Natural killer cell (primary cell): ENCODE data around the gene CLDND1. TPM values are rescaled to one million over a fixed set of nuclear protein-coding genes. Genes with fewer than 3 reads are reported as not detected.
A peak's percentile ranks its signal among the peaks of the same experiment; 100 is the strongest.
"Not testable (repeated sequence)": the region's sequence is repeated elsewhere in the genome, so short reads cannot be mapped to it uniquely, and the experiment has no call there.

Source experiments
- ATAC-seq, 3 donors: fragments of 150-1000 bp in 2 of 3; fragments of 200-7000 bp in 1 of 3; cut with Tn5 transposase; 1 replicate in 1 of 3; 2 replicates in 2 of 3; pipeline ENCODE4 v1.10.0; 2021; ENCODE audit warnings: mild to moderate bottlenecking in 2 of 3, moderate library complexity in 2 of 3
- DNase-seq, 2 donors: peaks; one replicate each; pipeline versions ENCODE4 v3.0.0 to v3.0.0-alpha.2; 2013 to 2021; ENCODE audit warnings: mixed read lengths in 1 of 2
- H3K27ac ChIP-seq: one replicate; pipeline ENCODE4 v1.5.1; 2013; ENCODE audit warnings: mild to moderate bottlenecking, low read length
- H3K27me3 ChIP-seq: one replicate; pipeline ENCODE4 v1.6.1; 2013; ENCODE audit warnings: low read length; ENCODE audit not compliant: control insufficient read depth, insufficient read depth
- H3K36me3 ChIP-seq: one replicate; pipeline ENCODE4 v1.6.1; 2013; ENCODE audit warnings: low read length; ENCODE audit not compliant: control insufficient read depth, insufficient read depth
- H3K4me1 ChIP-seq: one replicate; pipeline ENCODE4 v1.6.1; 2013; ENCODE audit warnings: low read length; ENCODE audit not compliant: control insufficient read depth, insufficient read depth
- H3K4me3 ChIP-seq: one replicate; pipeline ENCODE4 v1.5.1; 2013; ENCODE audit warnings: low read length
- H3K9me3 ChIP-seq: one replicate; pipeline ENCODE4 v1.6.1; 2013; ENCODE audit warnings: low read length; ENCODE audit not compliant: control insufficient read depth, insufficient read depth
- H3K27ac Mint-ChIP-seq, 2 donors: one replicate each; pipeline ENCODE4 v1.8.0; 2022; ENCODE audit warnings: mild to moderate bottlenecking in 2 of 2, mixed read lengths in 2 of 2, moderate library complexity in 1 of 2
- H3K27me3 Mint-ChIP-seq, 2 donors: one replicate each; pipeline ENCODE4 v1.8.0; 2022; ENCODE audit warnings: low read depth in 2 of 2, mixed read lengths in 2 of 2
- H3K36me3 Mint-ChIP-seq: one replicate; pipeline ENCODE4 v1.8.0; 2022; ENCODE audit warnings: mixed read lengths
- H3K4me1 Mint-ChIP-seq, 2 donors: one replicate each; pipeline ENCODE4 v1.8.0; 2022; ENCODE audit warnings: mixed read lengths in 2 of 2
- H3K4me3 Mint-ChIP-seq: one replicate; pipeline ENCODE4 v1.8.0; 2022; ENCODE audit warnings: mild to moderate bottlenecking, moderate library complexity, mixed read lengths
- H3K9me3 Mint-ChIP-seq, 2 donors: one replicate each; pipeline ENCODE4 v1.8.0; 2022; ENCODE audit warnings: mixed read lengths in 2 of 2
- WGBS: methylation state at CpG from one replicate; pipeline ENCODE4 v1.1.7; 2013; ENCODE audit warnings: missing lambda C conversion rate; ENCODE audit not compliant: insufficient coverage; 5-methylcytosine and 5-hydroxymethylcytosine counted together
- intact Hi-C: fragments of 100-400 bp; cut with micrococcal nuclease; formaldehyde crosslinking; loops from one replicate; pipeline ENCODE4 v1.14.2; 2022
- total RNA-seq, 4 donors: library from RNA; stranded (reverse); fragments of 120-200 nt in 1 of 4; gene quantifications; one replicate each; pipeline versions ENCODE4 v1.2.3 to v1.2.4, GENCODE V29; 2013 to 2022
- TF ChIP-seq, protein P1 (sequence below): fragments of 200-600 bp; IDR thresholded peaks from one replicate; pipeline ENCODE4 v1.8.0; 2022; ENCODE audit warnings: antibody characterized with exemption

CLDND1 gene
- total RNA-seq, 3 donors from 2014 or later (not counting 1 experiment from before 2014, with no cell fraction given) = 175 to 220 (median 219) TPM

GRCh38 chr3:98563661-98564281, 41.1 kb upstream of the CLDND1 start:
- peaks cover 45% of the 10 kb centered on the region for H3K4me1 ChIP-seq
- TF ChIP-seq, protein P1, sequence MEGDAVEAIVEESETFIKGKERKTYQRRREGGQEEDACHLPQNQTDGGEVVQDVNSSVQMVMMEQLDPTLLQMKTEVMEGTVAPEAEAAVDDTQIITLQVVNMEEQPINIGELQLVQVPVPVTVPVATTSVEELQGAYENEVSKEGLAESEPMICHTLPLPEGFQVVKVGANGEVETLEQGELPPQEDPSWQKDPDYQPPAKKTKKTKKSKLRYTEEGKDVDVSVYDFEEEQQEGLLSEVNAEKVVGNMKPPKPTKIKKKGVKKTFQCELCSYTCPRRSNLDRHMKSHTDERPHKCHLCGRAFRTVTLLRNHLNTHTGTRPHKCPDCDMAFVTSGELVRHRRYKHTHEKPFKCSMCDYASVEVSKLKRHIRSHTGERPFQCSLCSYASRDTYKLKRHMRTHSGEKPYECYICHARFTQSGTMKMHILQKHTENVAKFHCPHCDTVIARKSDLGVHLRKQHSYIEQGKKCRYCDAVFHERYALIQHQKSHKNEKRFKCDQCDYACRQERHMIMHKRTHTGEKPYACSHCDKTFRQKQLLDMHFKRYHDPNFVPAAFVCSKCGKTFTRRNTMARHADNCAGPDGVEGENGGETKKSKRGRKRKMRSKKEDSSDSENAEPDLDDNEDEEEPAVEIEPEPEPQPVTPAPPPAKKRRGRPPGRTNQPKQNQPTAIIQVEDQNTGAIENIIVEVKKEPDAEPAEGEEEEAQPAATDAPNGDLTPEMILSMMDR = no peak
- Mint-ChIP-seq H3K9me3 (no peaks in the 10 kb centered on the region), H3K27ac (peak overlapping the region; percentile 90 to 91), H3K4me3 (peak overlapping the region; percentile 32), H3K27me3 (no peaks in the 10 kb centered on the region), H3K4me1 (peaks cover 63 to 64% of the 10 kb centered on the region in 2 donors), H3K36me3 (no peaks in the 10 kb centered on the region)
- WGBS = 51% methylated on average over 3 of the region's 4 CpGs
- no peaks in the 10 kb centered on the region for H3K27me3 ChIP-seq
- H3K27ac ChIP-seq = peak overlapping the region; percentile 92
- no peak overlapping the region for H3K4me3 ChIP-seq
- ATAC-seq = peak; percentile 47 to 54 (median 52)
- no peaks in the 10 kb centered on the region for H3K36me3 ChIP-seq
- intact Hi-C loops = loop anchor here (1.0 kb wide), 1 partner anchor 41 kb away; the partner anchor contains the start of gene CLDND1
- peak in 1 of 2 donors; percentile 83 for DNase-seq
- no peaks in the 10 kb centered on the region for H3K9me3 ChIP-seq

DNA sequence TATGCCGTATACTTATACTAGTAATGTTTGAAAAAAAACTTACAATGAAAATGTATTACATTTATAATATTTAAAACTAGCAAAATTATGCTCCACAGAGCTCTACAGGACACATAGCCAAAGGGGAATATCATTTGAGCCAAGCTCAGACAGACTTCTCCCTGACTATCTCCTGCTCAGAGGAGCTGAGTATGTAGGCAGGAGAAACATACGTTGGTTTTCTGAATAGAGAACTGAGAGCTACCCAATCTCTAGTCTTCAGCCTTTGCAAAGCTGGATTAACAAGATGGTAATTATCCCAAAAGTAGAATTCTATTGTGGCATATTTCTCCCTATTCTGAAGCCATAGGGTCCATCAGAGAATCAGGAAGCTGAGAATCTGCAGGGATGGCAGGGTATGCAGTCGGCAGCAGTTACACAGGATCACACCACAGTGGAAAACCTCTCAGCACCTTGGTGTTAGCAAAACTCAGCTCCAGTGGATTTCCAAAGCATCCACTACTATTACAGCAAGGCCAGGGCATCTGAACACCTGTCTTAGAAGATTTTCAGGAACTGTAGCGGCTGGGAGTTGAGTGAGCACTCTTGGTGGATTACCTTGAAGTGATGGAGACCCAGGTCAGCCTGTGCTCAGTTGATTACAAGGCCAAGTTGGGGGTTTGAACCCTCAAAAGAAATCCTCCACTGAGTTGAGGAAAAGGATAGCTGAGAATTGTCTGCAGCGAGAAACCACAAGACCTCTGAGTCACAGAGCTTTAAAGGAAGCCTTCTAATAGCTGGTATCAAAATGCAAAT, 39.2 kb upstream of the CLDND1 start:
- Mint-ChIP-seq H3K4me3 (peak overlapping the region; percentile 6), H3K27ac (peak overlapping the region; percentile 33 to 90), H3K9me3 (no peaks in the 10 kb centered on the region), H3K4me1 (peaks cover 53 to 59% of the 10 kb centered on the region in 2 donors), H3K27me3 (no peaks in the 10 kb centered on the region), H3K36me3 (no peaks in the 10 kb centered on the region)
- Histone ChIP-seq H3K4me3 (no peak overlapping the region), H3K27ac (peak overlapping the region; percentile 12), H3K27me3 (no peaks in the 10 kb centered on the region), H3K9me3 (no peaks in the 10 kb centered on the region), H3K4me1 (peaks cover 40% of the 10 kb centered on the region), H3K36me3 (no peaks in the 10 kb centered on the region)
- DNase-seq (peak; percentile 20 to 69), ATAC-seq (peak in 1 of 3 donors; percentile 32)
- intact Hi-C loops = no loop called here
- 78% methylated on average over 3 of the region's 5 CpGs for WGBS
- TF ChIP-seq, protein P1 = no peak

GRCh38 chr3:98560911-98561310, 38.2 kb upstream of the CLDND1 start:
- intact Hi-C loops = no loop called here
- WGBS = 98% methylated on average over 2 of the region's 2 CpGs

GRCh38 chr3:98559769-98560168, 37.1 kb upstream of the CLDND1 start:
- H3K27ac Mint-ChIP-seq, H3K4me3 ChIP-seq, intact Hi-C loops, H3K27ac ChIP-seq, H3K4me3 Mint-ChIP-seq, H3K27me3 ChIP-seq, H3K9me3 Mint-ChIP-seq, DNase-seq, H3K36me3 Mint-ChIP-seq, ATAC-seq, H3K36me3 ChIP-seq, H3K9me3 ChIP-seq, H3K27me3 Mint-ChIP-seq: not testable (repeated sequence)
- 96% methylated on average over 2 of the region's 2 CpGs for WGBS
- peaks cover 36 to 47% of the 10 kb centered on the region in 2 donors for H3K4me1 Mint-ChIP-seq
- H3K4me1 ChIP-seq = peaks cover 30% of the 10 kb centered on the region

More at GRCh38 chr3:98560911-98561310, 38.2 kb upstream of the CLDND1 start:
- Histone ChIP-seq H3K9me3 (no peaks in the 10 kb centered on the region), H3K36me3 (no peaks in the 10 kb centered on the region), H3K27ac (no peak overlapping the region), H3K4me1 (peaks cover 36% of the 10 kb centered on the region), H3K27me3 (no peaks in the 10 kb centered on the region), H3K4me3 (no peak overlapping the region)
- TF ChIP-seq, protein P1 = no peak
- ATAC-seq (no peak), DNase-seq (no peak)
- no peaks in the 10 kb centered on the region for H3K9me3 Mint-ChIP-seq
- H3K27me3 Mint-ChIP-seq = no peaks in the 10 kb centered on the region
- no peak overlapping the region for H3K4me3 Mint-ChIP-seq
- peak overlapping the region; percentile 39 to 64 for H3K27ac Mint-ChIP-seq
- no peaks in the 10 kb centered on the region for H3K36me3 Mint-ChIP-seq
- H3K4me1 Mint-ChIP-seq = peaks cover 48 to 58% of the 10 kb centered on the region in 2 donors
